A673 (cell line): ENCODE data around the gene KRT15. TPM values are rescaled to one million over a fixed set of nuclear protein-coding genes. Genes with fewer than 3 reads are reported as not detected.

Experiments used
- BruUV-seq: library from RNA; stranded (reverse); fragments of 400-500 nt; replicated peaks from 2 replicates; lab custom pipeline; 2021; lab: Mats Ljungman, UMichigan
- CTCF ChIA-PET: fragments of 300-600 bp; sonication (Branson Sonifier 250); formaldehyde crosslinking; loops from one replicate; lab custom pipeline; 2022; ENCODE audit warnings: antibody characterized with exemption; lab: Charles Lee
- POLR2A ChIA-PET: fragments of 300-600 bp; sonication (Branson Sonifier 250); formaldehyde crosslinking; loops from one replicate; lab custom pipeline; 2022; ENCODE audit warnings: antibody characterized with exemption; ENCODE audit not compliant: low non-redundant PET; lab: Charles Lee
- DNase-seq: peaks from one replicate; pipeline ENCODE4 v3.0.0-alpha.2; 2015; ENCODE audit warnings: low spot score
- H3K27ac ChIP-seq: fragments of 200-600 bp; sonication (generic); 2 replicates; pipeline ENCODE4 v1.5.1; 2016; ENCODE audit warnings: mixed run types, low read depth, mild to moderate bottlenecking, mixed read lengths, antibody characterized with exemption, low read length; ENCODE audit not compliant: poor library complexity, severe bottlenecking
- H3K27me3 ChIP-seq: fragments of 200-600 bp; sonication (generic); replicated peaks from 2 replicates; pipeline ENCODE4 v1.6.1; 2017; ENCODE audit warnings: mixed run types, low read depth, mild to moderate bottlenecking, mixed read lengths, antibody characterized with exemption, low read length; ENCODE audit not compliant: insufficient read depth, poor library complexity
- H3K36me3 ChIP-seq: fragments of 200-600 bp; sonication (generic); 2 replicates; pipeline ENCODE4 v1.6.1; 2016; ENCODE audit warnings: mixed run types, mild to moderate bottlenecking, mixed read lengths, antibody characterized with exemption, low read length; ENCODE audit not compliant: insufficient read depth, poor library complexity, severe bottlenecking
- H3K4me1 ChIP-seq: fragments of 200-600 bp; sonication (generic); 2 replicates; pipeline ENCODE4 v1.6.1; 2017; ENCODE audit warnings: mixed run types, mild to moderate bottlenecking, mixed read lengths, antibody characterized with exemption, low read length; ENCODE audit not compliant: insufficient read depth, poor library complexity, severe bottlenecking
- H3K4me3 ChIP-seq: fragments of 200-600 bp; sonication (generic); 2 replicates; pipeline ENCODE4 v1.5.1; 2016; ENCODE audit warnings: low read depth, mixed run types, mild to moderate bottlenecking, mixed read lengths, low read length; ENCODE audit not compliant: poor library complexity, severe bottlenecking
- H3K9me3 ChIP-seq: fragments of 200-600 bp; sonication (generic); 2 replicates; pipeline ENCODE4 v1.6.1; 2016; ENCODE audit warnings: mixed run types, low read depth, mild to moderate bottlenecking, mixed read lengths, antibody characterized with exemption, low read length; ENCODE audit not compliant: poor library complexity, severe bottlenecking
- CTCF ChIP-seq: fragments of 300-800, 200-600 bp; sonication (generic); conservative IDR thresholded peaks from 2 replicates; pipeline ENCODE4 v1.5.1; 2017; ENCODE audit warnings: low read depth, mild to moderate bottlenecking, antibody characterized with exemption, low read length, moderate library complexity, mixed read lengths
- EZH2 ChIP-seq: fragments of 200-600 bp; sonication (generic); IDR thresholded peaks from 2 replicates; pipeline ENCODE4 v1.6.1; 2017; ENCODE audit warnings: borderline replicate concordance, low read depth, mild to moderate bottlenecking, mixed read lengths, antibody characterized with exemption, low read length; ENCODE audit not compliant: poor library complexity, severe bottlenecking
- intact Hi-C: fragments of 100-400 bp; cut with micrococcal nuclease; formaldehyde crosslinking; loops from one replicate; pipeline ENCODE4 v1.10.0; 2022; ENCODE audit not compliant: unreplicated experiment
- total RNA-seq: library from RNA; stranded (reverse); gene quantifications from 2 replicates; pipeline ENCODE4 v1.2.3, GENCODE V29; 2021

Gene KRT15
- total RNA-seq, 1 experiment from 2014 or later, result not detected

GRCh38 chr17:41516830-41517283 is 1.8 kb downstream of the KRT15 start:
- POLR2A ChIA-PET, result no interaction called here
- intact Hi-C loops, result no loop called here
- Histone ChIP-seq H3K27me3 (no peaks in the 10 kb centered on the region), H3K36me3 (no peaks in the 10 kb centered on the region), H3K4me3 (no peak overlapping the region), H3K4me1 (no peaks in the 10 kb centered on the region), H3K9me3 (no peaks in the 10 kb centered on the region), H3K27ac (no peak overlapping the region)
- DNase-seq, result no peak
- no TSS peak for BruUV-seq
- no peak for TF ChIP-seq EZH2
- CTCF ChIA-PET, result no interaction called here

GRCh38 chr17:41516147-41516829 is 2.4 kb downstream of the KRT15 start:
- DNase-seq, result no peak
- no peak overlapping the region for H3K4me3 ChIP-seq
- no TSS peak for BruUV-seq
- intact Hi-C loops, result no loop called here
- ChIA-PET CTCF (no interaction called here), POLR2A (no interaction called here)
- H3K36me3 ChIP-seq, result no peaks in the 10 kb centered on the region
- no peaks in the 10 kb centered on the region for H3K27me3 ChIP-seq
- H3K4me1 ChIP-seq, result no peaks in the 10 kb centered on the region
- TF ChIP-seq EZH2, result no peak
- H3K27ac ChIP-seq, result no peak overlapping the region
- H3K9me3 ChIP-seq, result no peaks in the 10 kb centered on the region

GRCh38 chr17:41513168-41513547 is 5.5 kb downstream of the KRT15 start:
- POLR2A ChIA-PET, result no interaction called here
- CTCF ChIA-PET, result no interaction called here
- Histone ChIP-seq H3K27me3 (no peaks in the 10 kb centered on the region), H3K36me3 (no peaks in the 10 kb centered on the region), H3K9me3 (no peaks in the 10 kb centered on the region), H3K4me3 (no peak overlapping the region), H3K4me1 (no peaks in the 10 kb centered on the region), H3K27ac (no peak overlapping the region)
- intact Hi-C loops, result no loop called here
- TF ChIP-seq CTCF (no peak), EZH2 (no peak)
- BruUV-seq, result no TSS peak
- no peak for DNase-seq

- POLR2A ChIA-PET, result interaction anchor here (0.5 kb wide), 1 partner anchor 172 kb away, joined by 3 read pairs; no protein-coding TSS in a partner anchor
- intact Hi-C loops, result no loop called here
- DNase-seq, result no peak
- no peak overlapping the region for H3K4me3 ChIP-seq
- TF ChIP-seq CTCF (no peak), EZH2 (no peak)
- CTCF ChIA-PET, result no interaction called here
- H3K27ac ChIP-seq, result no peak overlapping the region
- no peaks in the 10 kb centered on the region for H3K27me3 ChIP-seq
- no peaks in the 10 kb centered on the region for H3K9me3 ChIP-seq
- H3K36me3 ChIP-seq, result no peaks in the 10 kb centered on the region
- no TSS peak for BruUV-seq
- no peaks in the 10 kb centered on the region for H3K4me1 ChIP-seq
These were observed 6.0 kb downstream of the KRT15 start for GRCh38 chr17:41512546-41513167.
